NCI-H2107 (cell line): ENCODE measurements around the gene NFATC2.

Source experiments
- DNase-seq: peaks from one replicate; lab custom pipeline; 2025; lab: John Stamatoyannopoulos, UW

The NFATC2 gene

DNA sequence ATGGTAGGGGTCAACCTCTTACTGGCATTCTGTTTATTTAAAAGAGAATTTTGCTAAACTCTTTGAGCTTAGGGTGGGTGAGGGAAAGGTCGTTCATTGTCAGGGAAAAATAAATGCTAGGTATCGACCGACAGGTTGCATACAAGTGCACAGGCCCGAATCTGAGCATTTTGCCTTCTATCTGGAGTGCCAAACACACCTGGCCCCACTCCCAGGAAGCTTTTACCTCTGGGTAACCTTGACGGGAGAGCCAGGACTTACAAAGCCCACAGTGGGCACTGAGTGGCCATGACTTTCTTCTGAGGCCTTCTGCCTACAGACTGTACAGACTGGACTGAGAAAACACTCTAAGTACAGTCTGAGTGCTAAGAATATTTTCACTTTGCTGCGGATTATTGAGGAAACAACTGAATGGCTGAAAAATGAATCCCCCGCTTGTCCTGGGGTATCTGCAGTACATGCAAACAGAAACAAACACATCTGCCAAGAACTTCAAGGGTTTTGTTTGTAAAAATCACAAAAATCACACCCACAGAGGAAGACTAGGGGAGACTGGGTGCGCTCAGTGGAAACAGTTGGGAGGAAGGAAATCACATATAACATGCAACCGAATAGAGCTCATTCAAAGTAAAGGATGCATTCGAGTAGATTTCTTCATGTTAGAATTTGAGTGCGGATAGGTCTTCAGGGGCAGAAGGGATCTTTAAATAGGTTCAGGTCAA, 152.8 kb downstream of the NFATC2 start:
- DNase-seq: no peak

DNA sequence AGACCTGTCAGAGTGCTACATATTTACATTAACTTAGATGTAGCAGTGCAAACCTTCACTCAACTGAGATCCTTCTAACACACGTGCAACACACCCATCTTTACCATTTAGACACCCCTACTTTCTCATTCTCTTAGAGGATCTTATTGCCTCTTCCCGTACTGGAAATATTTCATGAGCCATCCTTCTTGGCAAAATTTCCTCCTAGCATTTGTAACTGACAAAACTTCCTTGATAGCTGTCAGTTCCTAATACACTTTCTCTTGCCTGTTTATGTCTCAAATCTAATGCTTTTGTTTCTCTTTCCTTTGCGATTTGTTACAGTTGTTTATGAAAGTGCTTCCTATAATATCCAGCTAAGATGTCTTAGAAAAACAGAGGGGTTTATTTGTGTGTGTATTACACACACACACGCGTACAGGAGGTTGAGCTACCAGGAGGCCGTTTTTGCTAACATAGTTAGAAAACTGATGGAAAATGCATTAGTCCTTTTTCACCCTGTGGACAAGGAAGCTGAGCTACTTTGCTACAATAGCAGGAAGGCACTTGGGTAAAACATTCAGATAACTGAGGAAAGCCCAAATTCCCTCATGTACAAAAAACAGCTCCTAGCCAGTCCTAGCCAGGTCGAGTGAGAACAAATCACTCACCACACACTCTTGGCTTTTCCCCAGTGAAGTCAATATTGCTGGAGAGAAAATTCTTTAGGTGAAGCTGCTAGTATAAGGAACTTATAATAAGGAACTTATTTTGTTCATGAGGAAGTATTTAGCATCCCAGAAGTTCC, 153.6 kb downstream of the NFATC2 start:
- no peak for DNase-seq

DNA sequence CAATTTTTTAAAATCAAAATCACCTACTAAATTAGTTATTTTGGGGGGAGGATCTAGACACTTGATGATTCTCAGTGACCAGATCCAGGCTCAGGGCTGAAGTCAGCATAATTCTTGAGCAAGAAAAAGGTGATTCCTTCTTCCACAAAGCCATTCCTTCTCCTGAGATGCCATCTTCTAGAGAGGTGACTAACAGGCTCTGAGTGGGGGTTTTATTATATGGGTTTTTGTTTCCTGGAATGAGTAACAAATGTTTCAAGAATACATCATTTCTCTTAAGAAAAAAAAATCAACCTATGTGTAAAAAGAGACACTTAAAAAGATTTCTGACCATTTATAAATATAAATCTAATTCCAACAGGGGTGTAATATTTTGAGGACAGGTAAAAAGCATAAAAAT, 154.3 kb downstream of the NFATC2 start:
- DNase-seq: no peak

DNA sequence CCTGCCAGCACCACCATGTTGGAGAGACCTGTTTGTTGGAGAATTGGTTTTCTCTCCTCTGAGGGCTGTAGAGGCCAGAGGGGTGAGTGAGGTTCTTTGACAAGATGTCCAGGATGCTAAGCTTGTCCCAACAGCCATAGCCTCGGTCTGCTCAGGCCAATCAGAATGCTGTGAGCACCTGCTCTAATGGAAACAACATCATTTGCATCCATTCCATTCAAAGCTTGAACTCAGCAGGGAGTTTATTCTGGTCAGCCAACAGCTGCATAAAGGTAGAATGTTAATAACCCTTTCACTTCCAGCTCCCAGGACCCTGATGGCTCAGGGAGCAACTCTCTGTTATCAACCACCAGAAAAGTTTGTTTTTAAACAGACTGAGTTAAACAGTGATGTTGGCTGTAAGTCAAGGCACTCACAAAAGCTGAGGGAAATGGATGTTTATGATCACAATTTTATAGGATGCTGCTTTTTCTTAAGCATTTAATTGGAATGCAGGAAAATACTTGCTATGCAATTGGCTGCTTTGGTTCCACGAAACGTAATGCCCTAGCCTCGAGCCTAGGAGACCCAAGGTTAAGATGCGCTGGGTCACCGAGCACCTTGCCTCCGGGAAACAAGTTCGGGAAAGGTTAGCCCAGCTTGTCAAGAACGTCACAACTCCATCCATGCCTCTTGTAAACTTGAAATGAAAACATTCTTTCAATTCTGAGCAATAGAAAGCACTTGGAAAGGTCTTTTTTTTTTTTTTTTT, 155.2 kb downstream of the NFATC2 start:
- DNase-seq: no peak

DNA sequence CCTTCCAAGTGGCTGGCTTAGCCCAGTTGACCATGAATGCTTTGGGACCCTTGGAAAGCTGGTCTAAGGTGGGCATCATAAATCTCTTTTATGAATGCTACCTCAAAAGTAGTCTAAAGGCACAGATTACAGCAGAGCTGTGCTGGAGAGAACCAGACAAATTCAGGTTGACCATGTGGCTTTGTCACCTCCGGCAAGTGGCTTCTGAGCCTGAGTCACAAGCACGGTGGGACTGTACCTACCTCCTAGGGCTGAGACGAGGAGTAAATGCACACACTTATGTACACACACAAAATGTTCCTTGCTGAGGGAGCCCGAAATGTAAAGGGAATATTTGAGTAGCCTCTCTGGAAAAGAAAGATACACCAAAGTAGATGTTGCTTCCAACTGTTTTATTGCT, 155.9 kb downstream of the NFATC2 start:
- no peak for DNase-seq

DNA sequence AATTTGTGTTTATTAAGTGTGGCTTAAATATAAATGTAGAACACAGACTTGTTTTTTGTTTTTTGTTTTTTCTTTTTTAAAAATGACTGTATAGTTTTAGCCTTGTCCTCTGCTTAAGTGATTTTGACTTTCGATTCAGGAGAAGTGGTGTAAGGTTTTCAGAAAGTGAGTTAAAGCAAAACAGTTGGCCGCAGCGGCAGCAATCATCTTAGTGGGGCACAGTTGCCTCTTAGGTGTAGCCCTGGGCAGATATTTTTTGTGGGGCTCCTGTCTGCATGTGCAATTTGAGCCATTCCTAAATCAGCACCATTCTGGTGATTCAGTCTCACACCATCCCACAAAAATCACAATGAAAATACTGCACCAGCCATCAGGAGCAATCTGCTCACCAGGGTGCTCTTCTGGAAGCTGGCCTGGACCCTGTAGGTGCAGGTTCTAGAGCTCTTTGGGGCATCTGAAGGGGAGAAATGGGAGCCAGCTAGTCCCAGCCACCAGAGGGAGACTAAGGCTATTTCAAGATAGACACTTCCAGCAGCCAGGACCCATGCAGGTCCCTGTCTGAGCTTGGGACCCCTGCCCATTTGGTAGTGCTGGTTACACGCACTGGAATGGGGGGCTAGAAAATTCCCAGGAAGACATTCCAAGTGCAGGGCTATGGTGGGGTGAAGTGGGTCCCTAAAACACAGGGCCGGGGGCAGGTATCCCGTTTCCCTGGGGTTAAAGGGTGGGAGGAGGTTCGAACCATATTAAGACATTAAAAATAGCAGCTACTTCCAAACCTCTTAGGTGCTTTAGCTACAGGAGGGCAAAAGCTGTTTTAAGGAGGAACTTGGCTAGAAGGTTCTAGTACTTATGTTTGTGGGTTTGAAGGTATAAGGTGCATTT, 156.6 kb downstream of the NFATC2 start:
- no peak for DNase-seq

DNA sequence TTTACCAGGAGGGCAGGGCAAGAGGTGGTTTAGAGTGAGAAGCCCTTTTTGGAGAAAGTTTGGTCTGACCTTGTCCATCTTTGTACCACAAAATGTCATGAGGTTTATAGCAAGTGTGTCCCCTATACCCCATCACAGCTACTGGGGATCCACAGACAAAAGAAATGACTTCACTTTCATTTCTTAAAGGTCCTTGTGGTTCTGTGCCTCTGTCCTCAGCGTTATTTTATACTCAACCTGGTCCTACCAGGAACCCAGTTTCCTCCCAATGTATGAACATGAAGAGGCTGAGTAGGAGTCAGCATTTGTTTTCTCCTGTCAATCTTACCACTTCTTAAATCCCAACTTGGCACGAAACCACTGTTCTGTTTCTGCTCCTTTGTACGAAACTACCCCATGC, 157.6 kb downstream of the NFATC2 start:
- no peak for DNase-seq

DNA sequence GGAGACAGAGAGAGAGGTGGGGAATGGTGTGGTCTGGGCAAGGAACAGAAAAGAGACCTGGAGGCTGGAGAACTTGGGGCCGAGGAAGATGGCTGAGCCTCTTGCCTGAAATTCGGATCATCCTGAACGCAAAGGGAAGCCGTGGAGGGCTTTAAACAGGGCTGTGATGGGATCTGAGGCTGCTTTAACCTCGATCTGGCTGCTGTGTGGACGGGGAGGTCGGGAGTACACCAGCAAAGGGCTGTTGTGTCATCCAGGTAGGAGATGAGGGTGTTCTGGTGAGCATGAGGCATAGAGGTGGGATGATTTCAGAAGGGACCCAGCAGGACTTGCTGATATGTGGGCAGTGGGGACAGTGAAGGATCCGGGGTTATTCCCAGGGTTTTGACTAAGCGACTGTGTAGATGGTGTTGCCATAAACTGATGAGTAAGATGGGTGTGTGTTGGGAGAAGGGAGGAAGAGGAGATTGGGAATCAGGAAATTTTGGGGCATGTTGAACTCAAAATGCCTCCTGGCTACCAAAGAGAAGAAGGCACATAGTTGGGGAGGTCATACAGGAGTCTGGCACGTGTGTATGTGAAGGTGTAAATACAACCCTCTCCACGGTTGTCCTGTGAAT, 158.5 kb downstream of the NFATC2 start:
- DNase-seq: no peak

DNA sequence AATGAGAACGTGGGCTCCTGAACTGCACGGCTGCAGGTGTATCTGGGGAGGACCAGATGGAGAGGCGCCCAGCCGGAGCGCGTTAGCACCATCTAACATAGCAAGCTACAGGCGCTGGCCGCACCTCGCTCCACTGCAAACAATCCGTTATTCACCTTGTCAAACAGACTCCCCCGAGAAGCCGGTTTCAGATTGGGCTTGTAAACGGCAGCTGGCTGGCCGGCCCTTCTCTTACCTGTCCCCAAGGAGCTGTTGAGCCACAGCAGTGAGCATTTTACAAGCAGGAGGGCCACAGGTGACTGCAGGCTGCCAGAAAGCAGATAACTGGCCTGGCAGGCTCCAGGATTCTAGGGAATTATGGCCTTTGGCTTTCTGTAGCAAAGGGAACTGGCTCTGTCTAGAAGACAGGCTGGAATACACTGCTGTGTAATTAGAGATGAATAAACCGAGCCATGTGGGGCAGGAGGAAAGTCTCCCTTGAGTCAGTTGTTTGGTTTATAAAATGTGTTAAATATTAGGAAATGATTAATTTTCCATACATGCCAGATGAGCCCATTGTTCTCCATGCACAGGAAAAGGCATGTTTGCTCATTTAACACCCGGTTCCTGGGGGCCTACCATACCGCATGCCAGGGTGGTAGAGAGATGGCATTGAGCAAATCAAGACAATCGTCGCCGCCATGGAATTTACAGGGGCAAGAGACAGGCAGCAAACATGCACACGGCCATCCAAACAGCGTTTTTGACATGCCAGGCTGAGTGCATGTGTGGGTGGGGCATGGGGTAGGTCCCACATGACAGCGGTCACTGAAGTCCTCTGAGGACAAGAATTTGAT, 159.3 kb downstream of the NFATC2 start:
- DNase-seq: peak; percentile 64

DNA sequence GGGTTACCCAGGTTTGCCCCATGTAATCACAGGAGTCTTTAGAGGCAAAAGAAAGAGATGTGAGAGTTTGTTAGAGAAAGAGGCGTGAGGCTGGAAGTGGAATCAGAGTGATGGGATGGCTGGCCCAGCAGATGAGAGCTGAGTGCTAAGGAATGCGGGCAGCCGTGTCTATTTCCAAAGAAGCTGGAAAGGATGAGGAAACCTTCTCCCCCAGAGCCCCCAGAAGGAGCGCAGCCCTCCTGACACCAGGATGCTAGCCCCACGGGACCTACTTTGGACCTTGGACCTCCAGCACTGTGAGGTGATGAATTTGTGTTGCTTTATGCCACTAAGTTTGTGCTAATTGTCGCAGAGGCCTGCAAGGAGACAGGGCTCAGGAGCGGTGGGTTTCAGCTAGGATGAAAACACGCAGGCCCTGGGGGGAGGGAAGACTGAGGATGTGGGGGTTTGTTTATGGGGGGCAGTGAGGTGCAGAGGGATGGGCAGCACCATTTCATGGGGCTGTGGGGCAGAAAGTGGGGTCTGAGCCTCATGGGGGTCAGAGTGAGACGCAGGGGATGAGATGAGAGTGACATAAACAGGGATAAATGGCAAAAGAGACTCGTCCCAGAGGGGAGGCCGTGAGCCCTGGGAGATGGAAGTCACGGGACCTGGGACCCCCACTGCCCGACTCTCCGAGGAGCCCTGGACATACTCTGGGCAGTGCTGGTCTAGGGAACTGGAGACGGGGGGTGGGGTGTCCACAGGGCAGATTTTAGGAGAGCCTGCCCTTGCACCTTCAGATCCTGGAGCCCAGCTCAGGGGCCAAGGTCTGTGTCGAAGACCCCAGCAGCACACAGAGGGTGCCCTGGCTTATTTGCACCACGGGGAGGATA, 160.2 kb downstream of the NFATC2 start:
- no peak for DNase-seq

DNA sequence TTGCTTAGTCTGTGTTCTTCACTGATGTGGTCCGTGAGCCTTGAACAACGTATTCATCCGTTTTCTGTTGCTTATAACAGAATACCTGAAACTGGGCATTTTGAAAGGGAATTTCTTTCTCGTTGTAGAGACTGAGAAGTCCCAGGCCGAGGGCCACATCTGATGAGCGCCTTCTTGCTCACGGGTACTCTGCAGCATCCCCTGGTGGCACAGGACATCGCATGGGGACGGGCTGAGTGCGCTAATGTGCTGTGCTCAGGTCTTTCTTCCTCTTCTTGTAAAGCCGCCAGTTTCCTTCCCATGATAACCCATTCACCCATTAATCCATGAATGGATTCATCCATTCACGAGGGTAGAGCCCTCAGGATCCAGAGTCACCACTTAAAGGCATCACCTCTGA, 161.0 kb downstream of the NFATC2 start:
- DNase-seq: no peak

DNA sequence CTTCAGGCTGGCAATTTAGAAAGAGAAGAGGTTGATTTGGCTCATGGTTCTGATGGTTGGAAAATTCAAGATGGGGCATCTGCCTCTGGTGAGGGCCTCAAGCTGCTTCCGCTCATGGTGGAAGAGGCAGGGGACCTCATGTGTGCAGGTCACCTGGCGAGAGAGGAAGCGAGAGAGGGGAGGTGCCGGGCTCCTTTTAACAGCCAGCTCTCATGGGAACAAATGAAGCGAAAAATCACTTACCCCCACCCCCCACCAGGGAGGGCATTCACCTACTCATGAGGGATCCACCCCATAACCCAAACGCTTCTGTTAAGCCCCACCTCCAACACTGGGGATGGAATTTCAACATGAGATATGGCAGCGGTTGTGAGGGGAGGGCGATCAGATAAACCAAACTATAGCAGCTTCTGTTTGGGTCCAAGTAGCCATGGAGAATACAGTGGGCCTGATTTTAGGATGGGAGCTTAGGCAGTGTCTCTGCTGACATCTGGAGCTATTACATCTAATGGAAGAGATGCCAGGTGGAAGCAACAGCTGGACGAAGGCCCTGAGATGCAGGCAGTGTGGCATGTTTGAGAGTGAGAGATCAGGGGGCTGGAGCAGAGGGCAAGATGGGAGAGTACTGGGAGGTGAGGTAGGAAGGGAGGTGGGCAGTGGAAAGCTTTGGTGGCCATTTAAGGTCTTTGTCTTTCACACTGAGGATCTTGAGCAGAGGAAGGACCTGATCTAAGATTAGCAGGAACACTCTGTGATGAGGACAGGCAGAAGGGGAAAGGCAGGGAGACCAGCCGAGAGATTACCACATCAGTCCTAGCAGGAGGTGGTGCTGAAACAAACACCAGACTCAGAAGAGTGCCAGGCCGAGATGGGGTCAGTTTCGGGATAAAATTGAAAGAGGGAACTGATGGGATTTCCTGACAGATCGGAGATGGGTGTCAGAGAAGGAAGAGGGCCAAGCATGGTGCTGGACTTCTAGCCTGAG, 161.8 kb downstream of the NFATC2 start:
- DNase-seq: no peak

DNA sequence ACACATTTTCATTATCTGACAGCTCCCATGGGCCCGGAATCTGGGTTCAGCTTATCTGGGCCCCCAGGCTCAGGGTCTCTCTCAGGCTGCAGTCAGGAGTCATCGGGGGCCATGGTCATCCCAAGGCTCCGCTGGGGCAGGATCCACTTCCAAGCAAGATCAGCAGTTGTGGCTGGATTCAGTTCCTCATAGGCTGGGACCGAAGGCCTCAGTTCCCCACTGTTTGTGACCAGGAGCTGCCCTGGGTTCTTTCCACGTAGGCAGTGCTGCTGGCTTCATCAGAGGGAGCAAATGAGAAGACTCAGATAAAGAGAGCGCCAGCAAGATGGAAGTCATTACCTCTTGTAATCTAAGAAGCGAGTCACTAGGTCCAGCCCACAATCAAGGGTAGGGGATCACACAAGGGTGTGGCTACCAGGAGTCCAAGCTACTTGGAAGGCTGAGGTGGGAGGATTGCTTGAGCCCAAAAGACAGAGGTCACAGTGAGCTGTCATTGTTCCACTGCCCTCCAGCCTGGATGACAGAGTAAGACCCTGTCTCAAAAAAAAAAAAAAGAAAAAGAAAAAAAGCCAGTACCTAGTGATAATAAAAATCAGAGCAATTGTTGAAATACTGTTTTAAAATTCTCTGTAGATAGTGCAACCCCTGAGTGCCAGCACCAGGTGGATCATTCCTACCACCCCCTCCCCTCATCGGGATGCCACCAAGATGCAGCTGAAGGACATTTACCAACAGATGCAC, 162.7 kb downstream of the NFATC2 start:
- no peak for DNase-seq

DNA sequence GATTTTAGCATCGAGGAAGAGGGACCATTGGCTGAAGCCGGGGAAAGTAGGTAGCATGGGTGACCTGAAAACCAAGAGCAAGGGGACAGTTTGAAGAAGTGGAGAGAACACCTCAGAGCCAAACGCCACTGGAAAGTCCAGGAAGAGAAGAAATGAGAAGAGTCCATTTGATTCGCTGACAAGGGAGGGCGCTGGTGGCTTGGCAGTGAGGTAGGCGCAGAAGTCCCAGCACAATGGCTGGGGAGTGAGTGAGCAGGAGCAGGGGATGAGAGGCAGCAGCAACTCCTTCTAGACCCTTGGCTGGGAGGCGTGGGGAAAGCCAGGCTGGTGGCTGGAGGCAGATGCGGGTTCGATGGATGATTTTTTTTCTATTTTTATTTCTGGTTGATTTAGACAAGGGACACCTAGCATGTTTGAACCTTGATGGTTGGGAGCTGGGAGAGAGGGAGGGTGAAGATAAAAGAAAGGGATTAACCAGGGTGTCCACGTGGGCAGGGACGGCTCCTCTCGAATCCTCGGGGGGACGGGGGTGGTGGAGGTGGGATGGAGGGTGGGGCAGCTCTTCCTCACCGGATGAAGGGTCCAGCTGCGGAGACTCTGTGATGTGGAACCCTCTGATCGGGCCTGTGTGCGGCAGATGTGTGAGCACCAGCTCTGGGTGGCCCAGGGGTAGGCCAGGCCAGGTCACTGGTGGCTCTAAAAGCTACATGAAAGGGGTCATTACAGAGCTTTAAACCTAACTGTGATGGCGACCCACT, 164.2 kb downstream of the NFATC2 start:
- DNase-seq: no peak

DNA sequence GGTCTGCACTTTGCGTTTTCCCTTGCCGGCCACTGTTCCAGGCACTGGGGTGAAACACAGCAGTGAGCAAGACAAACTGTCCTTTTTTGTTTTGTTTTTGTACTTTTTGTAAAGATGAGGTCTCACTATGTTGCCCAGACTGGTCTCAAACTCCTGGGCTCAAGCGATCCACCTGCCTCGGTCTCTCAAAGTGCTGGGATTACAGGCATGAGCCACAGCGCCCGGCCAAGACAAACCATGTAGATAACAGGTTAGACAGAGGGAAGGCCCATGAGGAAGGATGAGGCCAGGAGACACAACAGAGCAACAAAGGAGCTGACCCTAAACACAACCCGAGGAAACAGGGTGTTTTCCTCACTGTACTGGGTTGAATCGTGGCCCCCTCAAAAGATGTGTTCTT, 165.4 kb downstream of the NFATC2 start:
- DNase-seq: no peak

DNA sequence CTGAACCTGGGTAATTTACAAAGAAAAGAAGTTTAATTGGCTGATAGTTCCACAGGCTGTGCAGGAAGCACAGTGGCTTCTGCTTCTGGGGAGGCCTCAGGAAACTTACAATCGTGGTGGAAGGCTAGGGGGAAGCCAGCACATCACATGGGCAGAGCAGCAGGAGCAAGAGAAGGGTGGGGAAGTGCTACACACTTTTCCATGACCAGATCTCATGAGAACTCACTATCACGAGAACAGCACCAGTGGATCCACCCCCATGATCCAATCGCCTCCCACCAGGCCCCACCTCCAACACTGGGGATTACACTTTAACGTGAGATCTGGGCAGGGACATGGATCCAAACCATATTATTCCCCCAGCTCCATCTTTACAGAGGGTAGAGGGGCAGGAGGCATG, 166.4 kb downstream of the NFATC2 start:
- DNase-seq: no peak

DNA sequence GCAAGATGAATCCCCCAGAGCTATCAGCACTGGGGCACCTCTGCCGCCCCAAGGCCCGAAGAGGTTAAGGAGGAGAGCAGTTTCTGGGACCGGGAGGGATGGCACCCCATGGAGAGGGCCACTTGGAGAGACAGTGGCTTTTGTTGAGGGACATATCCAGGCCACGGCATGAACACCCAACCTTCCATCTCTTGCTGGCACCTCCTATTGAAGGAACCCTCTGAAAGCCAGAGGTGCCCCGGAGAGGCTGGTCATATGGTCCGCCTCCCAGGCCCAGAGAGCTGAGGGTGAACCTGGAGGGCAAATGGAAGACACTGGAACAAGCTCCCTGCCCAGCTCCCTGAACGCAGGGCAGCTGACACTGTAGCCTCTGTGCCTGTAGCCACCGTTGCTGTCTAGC, 167.0 kb downstream of the NFATC2 start:
- DNase-seq: no peak
